SK-N-DZ (cell line): ENCODE data around the gene PYGB.
"Not testable (repeated sequence)": the region's sequence is repeated elsewhere in the genome, so short reads cannot be mapped to it uniquely, and the experiment has no call there.

Experiments
- DNase-seq: peaks from one replicate; pipeline ENCODE4 v3.0.0-alpha.2; 2015; ENCODE audit warnings: low spot score

The PYGB gene

GRCh38 chr20:25310268-25310920 is 62.5 kb downstream of the PYGB start:
- DNase-seq = no peak

DNA sequence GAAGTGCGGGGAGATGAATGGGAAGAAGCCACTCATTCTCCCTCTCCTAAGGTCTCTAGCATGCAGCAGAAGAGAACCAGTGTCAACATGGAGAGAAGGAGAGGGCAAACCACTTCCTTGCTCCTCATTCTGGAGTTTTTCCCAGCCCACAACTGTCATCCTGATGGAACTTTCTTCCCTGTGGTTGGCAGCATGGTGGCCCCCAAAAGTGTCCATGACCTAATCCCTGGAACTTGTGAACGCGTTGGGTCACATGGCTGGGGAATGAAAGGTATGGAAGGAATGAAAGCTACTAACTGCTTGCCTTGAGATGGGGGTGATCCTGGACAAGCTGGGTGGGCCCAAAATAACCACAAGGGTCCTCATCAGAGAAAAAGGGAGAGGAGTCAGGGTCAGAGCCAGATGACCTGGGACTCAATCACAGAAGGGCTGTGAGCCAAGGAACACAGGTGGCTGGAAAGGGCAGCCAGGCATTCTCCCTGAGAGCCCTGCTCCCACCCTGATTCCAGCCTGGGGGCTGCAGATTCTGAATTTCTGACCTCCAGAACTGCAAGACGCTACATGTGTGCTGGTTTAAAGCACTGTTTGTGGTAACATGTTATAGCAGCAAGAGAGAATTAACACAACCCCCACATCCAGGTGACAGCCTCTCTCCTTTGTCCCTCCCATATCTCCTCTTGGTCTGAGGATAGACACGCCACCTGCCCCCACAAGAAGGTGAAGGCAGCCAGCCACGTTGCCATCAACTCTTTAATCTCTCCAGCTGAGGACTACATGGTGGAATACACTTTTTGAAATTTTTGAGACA is 63.2 kb downstream of the PYGB start:
- no peak for DNase-seq

GRCh38 chr20:25312716-25313115 is 64.8 kb downstream of the PYGB start:
- not testable (repeated sequence) for DNase-seq

GRCh38 chr20:25313593-25313992 is 65.7 kb downstream of the PYGB start:
- no peak for DNase-seq

DNA sequence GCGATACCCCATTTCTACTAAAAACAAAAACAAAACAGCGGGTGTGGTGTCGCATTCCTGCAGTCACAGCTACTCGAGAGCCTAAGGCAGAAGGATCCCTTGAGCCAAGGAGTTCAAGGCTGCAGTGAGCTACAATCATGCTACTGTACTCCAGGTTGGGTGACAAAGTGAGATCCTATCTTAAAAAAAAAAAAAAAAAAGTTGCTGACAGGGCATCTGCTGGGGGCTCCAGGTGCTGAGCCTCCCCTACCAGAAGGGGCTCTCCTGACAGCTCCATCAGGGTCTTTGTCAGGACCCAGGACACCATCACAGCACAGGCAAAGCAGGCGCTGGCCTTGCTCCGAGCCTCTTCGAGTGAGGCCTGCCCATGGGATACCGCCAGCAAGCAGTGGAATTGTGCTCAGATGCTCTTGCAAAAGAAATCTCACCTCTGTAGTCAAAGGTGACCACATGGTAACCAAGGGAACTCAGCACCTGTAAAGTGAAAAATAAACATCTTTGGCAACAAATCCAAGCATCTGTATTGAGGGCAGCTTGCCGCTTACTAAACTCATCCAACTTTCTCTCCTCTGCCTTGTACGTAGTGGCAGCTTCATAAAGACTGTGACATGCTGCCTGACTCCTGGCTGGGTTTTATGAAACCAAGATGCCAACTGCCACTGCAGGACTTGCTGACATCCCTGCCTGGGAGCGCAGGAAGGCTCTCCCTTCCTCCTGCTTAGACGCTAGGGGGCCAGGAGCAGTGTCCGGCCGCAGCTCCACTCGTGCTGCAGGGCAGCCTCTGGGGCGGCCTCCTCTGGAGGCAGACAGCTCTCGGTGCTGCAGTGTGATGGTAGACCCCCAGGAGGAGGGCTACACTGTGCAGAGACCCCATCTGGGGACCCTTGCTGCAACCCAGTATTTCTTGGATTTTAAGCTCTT is 66.9 kb downstream of the PYGB start:
- no peak for DNase-seq

GRCh38 chr20:25315418-25316210 is 67.7 kb downstream of the PYGB start:
- no peak for DNase-seq

- DNase-seq = no peak
Observed at GRCh38 chr20:25316506-25317190, 68.8 kb downstream of the PYGB start.

DNA sequence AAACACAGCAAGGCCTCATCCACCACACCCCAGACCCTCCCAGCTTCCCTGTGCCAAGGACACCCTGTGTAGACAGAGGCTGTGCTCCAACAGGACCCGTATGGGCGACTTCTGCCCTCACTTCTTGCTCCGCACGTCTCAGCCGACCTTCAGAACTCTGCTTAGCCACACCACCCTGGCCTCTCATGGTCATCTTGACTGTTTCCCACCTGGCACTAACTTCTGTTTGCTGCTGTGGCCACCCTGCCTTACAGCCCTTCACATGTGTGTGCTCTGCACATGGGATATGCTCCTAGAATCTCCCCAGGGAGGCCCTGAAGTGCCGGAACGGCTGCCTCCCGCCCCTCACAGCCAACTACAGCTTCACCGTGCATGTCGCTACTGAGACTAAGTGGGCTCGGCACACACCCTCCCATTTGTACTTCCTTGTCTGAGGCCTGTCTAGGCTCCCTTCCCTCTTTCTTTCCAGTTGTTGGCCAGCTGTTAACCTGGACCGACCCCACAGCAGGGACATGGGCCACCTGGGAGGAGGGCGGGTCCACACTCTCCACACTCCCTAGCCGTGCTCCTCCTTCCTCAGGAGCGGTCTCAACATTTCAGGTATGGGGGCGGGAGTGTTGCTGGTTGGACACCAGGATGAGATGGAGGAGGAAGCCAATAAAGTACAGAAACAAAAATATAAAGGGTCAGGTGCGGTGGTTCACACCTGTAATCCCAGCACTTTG is 69.6 kb downstream of the PYGB start:
- DNase-seq = no peak

GRCh38 chr20:25318471-25319240 is 70.8 kb downstream of the PYGB start:
- no peak for DNase-seq

DNA sequence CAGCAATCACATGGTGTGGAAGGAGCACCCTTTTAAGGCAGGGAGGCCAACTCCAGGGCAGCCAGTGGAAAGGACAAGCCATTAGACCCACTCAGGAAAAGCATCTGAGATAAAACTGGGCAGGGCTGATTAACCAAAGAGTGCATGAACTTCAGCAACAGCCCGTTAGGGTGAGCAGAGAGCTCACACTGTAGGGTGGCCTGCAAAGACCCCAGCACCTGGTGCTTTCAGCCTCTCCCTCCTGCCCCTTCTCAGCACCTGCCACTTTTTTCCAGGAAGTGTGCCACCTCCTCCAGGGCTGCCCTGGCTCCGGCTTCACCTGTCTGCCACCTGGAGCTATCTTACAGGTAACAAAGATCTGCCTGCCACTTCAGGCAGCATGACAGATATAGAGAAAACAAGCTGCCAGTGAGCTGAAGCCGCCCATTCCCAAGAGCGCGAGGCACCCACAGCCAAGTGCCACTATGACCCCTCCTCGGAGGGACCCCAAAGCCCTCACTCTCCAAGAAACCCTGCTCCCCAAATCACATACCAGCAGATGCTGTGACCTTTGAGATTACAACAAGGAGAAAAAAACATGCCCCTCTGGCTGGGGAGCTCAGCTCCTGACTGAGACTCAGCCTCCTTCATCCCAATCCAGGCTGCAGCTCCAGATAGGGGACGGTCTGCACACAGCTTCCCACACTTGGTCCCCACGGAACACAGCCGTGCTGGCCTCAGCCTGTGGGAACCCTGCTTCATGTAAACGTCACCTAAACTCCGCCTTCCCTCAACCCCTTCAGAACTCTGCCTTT is 71.6 kb downstream of the PYGB start:
- DNase-seq = no peak

DNA sequence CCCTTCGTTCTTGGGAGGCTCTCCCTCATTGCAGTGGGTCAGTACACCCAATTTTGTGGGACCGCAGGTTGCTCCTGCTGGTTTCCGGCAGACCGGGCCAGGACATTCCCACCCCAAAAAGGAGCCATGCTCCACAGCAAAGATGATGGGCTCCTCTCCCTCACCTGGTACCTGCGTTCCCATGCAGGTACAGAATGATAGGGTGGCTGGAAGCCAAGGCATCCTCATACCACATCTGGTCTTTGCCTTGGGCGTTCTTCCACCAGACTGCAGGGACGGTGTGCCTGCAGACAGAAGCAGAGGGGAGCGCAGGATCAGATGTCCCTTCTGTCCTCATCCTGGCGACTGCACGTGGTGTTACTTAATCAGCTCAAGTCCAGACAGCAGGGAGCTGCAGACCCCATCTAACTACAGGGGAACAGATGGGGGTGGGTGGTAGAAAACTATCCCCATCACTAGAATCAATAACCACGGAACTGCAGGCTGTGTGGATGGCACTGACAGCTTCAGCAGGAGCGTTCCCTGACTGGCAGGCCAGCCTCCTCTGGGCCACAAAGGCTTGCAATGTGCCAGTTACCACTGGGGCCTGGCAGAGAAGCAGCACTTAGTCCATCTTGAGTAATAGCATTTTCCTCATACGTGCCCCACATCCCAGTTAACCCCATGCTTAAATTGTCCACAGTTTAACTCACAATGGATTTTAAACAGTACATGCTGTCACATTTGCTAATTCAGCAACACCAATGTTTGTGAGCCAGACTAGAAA is 72.3 kb downstream of the PYGB start:
- DNase-seq = no peak

GRCh38 chr20:25321262-25321831 is 73.5 kb downstream of the PYGB start:
- DNase-seq = no peak

DNA sequence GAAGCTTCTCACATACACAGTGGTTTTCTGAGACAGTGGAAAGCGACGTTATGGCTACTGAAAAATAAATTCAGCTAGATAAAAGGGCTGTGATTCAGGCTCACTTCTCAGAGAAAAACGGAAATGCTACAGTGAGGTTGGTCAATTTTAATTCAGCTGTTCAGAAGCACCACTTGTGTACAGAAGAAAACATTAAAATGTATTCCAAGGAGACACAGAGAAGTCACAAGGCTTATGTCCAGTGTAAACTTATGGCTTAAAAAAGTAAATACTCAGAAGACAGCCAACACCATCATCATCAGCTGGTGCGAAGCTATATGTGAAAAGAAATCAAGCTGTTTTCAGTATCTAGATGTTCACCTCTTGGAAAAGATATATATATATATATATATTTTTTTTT is 74.1 kb downstream of the PYGB start:
- DNase-seq = no peak

DNA sequence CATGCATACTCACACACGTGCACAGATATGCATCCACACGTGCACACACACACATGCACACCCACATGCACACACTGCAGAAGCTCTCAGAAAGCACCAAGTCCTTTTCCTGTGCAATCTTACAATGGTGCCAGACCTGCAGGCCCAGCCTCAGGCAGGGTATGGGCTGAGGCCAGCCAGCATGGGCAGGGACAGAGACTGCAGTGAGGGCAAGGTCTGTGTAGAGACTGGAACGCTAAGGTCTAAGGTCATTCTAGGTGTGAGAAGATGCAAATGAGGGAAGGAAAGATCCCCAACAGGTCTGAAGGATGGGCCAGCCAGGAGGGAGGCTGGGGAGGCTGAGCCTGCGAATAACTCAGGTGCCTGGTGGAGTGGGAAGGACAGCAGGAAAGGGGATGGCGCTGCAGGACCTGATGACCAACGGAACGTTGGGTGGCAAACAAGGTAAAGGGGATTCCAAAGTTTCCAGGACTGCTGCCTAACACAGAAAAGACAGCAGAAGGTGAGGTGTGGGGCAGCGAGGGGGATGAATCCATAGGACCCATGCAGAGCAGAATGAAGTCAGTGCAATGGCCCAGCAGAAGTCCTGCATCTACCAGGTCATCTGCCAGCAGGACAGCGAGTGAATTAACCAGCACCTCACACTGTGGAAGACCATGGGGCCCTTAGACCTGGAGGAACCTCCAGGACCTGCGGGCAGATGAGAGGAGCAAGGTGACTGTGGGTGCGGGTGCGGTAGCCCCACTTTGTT is 75.8 kb downstream of the PYGB start:
- DNase-seq = no peak

GRCh38 chr20:25324412-25324811 is 76.5 kb downstream of the PYGB start:
- DNase-seq = no peak

DNA sequence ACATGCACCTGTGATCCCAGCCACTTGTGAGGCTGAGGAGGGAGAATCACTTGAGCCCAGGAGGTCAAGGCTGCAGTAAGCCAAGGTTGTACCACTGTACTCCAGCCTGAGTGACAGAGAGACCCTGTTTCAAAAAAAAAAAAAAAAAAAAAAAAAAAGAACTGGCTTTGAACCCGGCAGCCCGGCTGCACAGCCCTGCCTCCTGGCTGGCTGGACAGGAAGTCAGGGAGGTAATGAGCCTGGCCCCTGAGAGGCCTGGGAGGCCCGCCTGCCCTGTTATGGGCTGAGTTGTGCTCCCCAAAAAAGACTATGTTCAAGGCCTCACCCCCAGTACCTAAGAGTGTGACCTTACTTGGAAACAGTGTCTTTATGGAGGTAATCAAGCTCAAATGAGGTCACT is 77.2 kb downstream of the PYGB start:
- no peak for DNase-seq

- DNase-seq = no peak
Observed at GRCh38 chr20:25325997-25326396, 78.1 kb downstream of the PYGB start.
